Fibroblast of peridontal ligament (primary cell): ENCODE results near the gene SYCE3.
A peak's percentile ranks its signal among the peaks of the same experiment; 100 is the strongest.

Experiments
- DNase-seq: peaks from one replicate; pipeline ENCODE4 v3.0.0-alpha.2; 2010; ENCODE audit errors: extremely low read depth

Gene SYCE3

DNA sequence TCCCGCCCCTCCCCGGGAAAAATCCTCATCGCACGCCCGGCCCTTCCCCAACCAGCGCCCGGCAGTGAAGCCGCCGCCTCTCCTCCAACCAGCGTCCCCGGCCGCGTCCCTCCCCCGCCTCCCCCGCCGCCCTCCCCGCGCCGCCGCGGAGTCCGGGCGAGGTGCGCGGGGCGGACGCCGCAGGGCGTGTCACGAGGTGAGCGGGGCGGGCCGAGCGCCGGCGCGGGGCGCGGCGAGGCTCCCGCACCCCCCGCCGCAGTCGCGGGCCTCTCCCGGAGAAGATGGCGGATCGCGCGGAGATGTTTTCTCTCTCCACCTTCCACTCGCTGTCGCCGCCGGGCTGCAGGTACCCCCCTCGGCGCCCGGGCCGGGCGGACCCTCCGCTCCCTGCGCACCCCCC is 37.8 kb upstream of the SYCE3 start, which contains the start of gene MAPK8IP2:
Gene MAPK8IP2 (plus strand): TSS at position 256 of the 400 bp plus-strand sequence. CDS start 26 bp downstream, at position 282.
- DNase-seq = no peak

GRCh38 chr22:50599816-50600455 is 37.2 kb upstream of the SYCE3 start:
- DNase-seq = peak; percentile 9

GRCh38 chr22:50597097-50597496 is 34.4 kb upstream of the SYCE3 start:
- DNase-seq = no peak

DNA sequence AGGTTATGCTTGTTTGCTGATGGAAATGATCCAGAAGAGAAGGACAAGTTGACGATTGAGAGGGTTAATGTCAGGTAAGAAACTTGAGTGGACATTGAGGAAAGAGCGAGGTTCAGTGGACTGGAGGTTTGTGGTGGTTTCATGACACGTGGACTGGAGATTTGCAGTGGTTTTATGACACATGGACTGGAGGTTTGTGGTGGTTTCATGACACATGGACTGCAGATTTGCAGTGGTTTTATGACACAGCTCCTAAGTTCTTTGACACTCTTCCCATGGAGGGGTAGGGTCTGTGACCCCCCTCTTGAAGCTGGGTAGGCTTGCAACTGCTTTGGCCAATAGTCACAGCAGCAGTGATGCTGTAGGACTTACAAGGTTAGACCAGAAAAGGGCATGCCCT is 32.5 kb upstream of the SYCE3 start:
- DNase-seq = no peak

GRCh38 chr22:50587407-50587806 is 24.7 kb upstream of the SYCE3 start:
- no peak for DNase-seq

DNA sequence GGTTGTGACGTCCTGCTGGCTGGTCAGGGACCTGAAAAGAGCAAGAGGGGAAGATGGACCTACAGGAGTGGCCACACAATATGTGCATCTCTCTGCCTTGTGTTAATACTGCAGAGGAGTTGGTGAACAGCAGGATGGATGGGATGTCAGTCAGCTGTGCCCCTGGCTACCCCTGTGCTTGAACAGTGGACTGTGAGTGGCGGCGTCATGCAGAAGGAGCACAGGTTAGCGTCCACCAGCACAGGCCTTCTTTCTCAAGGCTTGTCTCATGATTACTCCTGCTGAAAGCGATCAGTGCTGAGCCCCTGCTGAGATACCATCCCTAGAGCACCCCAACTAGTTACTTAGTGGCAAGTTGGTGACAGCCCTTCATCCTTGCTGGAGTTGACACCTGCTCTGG is 23.7 kb upstream of the SYCE3 start:
- no peak for DNase-seq

GRCh38 chr22:50585781-50586180 is 23.1 kb upstream of the SYCE3 start:
- DNase-seq = no peak

GRCh38 chr22:50585238-50585637 is 22.5 kb upstream of the SYCE3 start:
- no peak for DNase-seq

GRCh38 chr22:50584106-50585096 is 21.7 kb upstream of the SYCE3 start:
- DNase-seq = no peak

GRCh38 chr22:50583294-50583861 is 20.7 kb upstream of the SYCE3 start:
- DNase-seq = no peak

DNA sequence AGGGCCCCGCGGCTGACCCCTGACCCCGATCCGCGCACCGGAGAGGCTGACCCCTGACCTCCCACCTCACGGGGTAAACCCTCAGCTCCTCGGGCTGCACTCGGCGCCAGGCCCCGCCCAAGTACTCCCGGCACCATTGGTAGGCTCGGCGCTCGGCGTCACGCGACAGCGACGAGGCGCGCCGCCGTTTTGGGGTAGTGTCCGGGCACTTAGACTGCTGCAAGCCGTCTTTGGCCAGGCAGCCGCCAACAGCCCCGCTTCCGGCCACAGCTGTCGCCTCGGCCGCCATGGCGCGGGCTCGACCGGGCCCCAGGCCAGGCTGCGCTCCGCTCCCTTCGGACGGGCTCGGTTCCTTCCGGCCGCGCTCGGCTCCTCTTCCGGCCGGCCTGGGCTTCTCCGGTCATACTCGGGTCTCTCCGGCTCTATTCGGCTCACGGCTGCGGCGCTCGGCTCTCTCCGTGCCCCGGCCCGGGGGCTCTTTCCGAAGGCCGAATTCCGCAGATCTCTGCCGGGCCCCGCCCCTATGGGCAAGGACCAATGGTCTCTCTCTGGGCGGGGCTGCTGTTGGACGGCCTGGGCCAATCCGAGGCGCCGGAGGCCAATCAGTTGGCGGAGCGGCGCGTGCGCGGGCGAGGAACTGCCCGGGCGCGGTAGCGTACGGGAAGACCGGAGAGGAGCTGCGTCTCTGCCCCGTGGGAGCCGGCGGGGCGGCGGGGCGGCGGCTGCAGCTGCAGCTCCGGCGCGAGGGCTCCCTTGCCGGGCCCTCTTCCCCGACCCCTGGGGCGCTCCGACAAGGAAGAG is 20.0 kb upstream of the SYCE3 start, which contains the start of gene CHKB:
Gene CHKB (minus strand): TSS at position 357 of the 801 bp plus-strand sequence. CDS start 68 bp downstream, at position 289.
- peak; percentile 94 for DNase-seq

- peak; percentile 11 for DNase-seq
Measured at GRCh38 chr22:50581950-50582492, 19.3 kb upstream of the SYCE3 start.

GRCh38 chr22:50581031-50581949 is 18.6 kb upstream of the SYCE3 start:
- DNase-seq = no peak

- no peak for DNase-seq
Measured at GRCh38 chr22:50579752-50580151, 17.0 kb upstream of the SYCE3 start.

GRCh38 chr22:50578776-50579310 is 16.1 kb upstream of the SYCE3 start:
- DNase-seq = no peak

DNA sequence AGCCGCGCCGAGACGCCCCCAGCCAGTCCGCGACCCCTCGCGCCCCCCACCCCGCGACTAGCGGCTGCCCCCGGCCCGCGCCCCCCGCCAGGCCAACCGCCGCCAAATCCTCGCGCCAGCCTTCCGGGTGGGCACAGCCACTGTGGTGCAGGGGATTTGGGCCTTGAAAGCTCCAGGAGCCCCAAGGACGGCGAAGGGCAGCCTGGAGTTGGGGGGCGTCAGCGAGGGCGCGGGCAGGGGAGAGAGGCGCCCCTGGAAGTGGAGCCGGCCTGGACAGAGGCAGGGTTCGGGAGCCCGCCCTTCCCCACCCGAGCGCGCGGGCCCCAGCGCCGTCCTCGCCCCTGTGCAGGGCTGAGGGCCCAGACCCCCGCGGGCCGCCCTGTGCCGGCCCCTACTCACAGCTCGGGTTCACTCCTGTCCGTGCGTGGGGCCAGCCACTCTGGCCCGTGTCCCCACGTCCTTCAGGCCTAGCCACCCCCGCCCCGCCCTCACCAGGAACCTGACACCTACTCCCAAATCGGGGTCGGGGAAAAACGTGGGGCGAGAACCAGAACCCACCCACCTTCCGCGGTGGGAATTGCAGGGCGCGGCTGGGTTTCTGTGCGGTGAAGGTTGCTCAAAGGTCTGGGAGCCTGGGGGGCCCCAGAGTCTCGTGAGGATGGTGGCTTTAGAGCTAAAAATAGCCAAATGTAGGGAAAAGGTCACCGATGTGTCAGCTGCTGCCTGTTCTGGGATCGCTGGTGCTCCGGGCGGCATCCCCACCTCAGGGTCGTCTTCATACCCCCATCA is 15.5 kb upstream of the SYCE3 start, which contains the start of gene CPT1B:
Gene CPT1B (minus strand): TSS at position 441 of the 789 bp plus-strand sequence. CDS start 512 bp downstream, outside the sequence.
- DNase-seq = peak; percentile 22

- no peak for DNase-seq
Measured at GRCh38 chr22:50577697-50577986, 14.9 kb upstream of the SYCE3 start.

DNA sequence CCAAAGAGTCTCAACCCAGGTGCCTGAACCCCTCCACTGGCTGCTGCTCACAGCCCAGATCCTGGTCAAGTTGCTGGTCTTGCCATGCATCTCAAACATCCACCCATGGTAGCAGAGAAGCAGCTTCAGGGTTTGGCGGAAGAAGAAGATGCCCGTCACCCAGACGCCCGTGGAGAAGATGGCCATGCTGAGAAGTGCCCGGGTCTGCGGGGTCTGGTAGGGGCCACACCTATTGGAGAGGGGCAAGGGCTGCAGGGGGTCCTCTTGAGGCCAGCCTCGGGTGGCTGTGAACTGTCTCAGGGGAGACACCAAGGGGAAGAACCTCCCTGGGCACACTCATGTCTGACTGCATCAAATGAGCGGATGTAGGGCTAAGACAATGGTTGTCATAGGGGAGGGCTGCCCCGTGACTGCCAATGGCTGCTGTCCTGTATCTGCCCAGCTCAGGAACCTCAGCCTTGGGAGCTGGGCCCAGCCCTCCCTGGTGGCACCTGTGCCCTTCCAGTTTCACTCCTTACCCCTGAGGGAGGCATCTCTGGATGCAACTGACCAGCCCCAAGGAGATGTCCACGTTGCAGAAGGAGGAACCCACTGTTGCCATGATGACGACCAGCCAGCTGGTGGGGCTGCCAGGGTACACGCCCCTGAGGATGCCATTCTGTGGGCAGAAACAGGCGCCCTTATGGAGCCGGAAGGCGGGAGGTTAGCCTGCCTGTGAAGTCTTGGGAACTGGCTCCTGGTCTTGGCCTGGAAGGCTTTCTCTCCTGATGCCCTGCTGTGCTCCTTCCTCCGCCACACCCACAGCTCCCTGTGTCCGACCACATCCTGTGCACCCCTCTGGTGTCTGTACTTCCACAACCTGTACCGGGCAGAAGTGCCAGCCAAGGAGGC is 14.3 kb upstream of the SYCE3 start:
- DNase-seq = no peak
